Left ventricle myocardium inferior (tissue), 1 donor: ENCODE data around the gene SULT2B1. TPM values are rescaled to one million over a fixed set of nuclear protein-coding genes. Genes with fewer than 3 reads are reported as not detected.

ENCODE experiments used
- DNase-seq: peaks from one replicate; pipeline ENCODE4 v3.0.0-alpha.2; 2020
- H3K27ac ChIP-seq: fragments of 200-600 bp; replicated peaks from 2 replicates; pipeline ENCODE4 v1.8.0; 2021
- H3K27me3 ChIP-seq: fragments of 200-600 bp; 2 replicates; pipeline ENCODE4 v1.8.0; 2021; ENCODE audit warnings: low read depth
- H3K36me3 ChIP-seq: fragments of 200-600 bp; 2 replicates; pipeline ENCODE4 v1.8.0; 2021
- H3K4me1 ChIP-seq: fragments of 200-600 bp; 2 replicates; pipeline ENCODE4 v1.8.0; 2021
- H3K4me3 ChIP-seq: fragments of 200-600 bp; 2 replicates; pipeline ENCODE4 v1.8.0; 2021; ENCODE audit warnings: mild to moderate bottlenecking, moderate library complexity
- H3K9me3 ChIP-seq: fragments of 200-600 bp; replicated peaks from 2 replicates; pipeline ENCODE4 v1.8.0; 2021
- intact Hi-C: fragments of 100-400 bp; cut with micrococcal nuclease; formaldehyde crosslinking; loops from one replicate; pipeline ENCODE4 v1.11.0; 2022
- long read RNA-seq: library from polyadenylated mRNA; unstranded; transcript quantifications from one replicate; pipeline ENCODE4 v2.0.0, GENCODE V29; 2021
- total RNA-seq: library from RNA; stranded (reverse); fragmentation: NEBNext Ultra II Directional; extraction: Animal tissue kit (Norgen Biotek cat#: 25700); gene quantifications from one replicate; pipeline ENCODE4 v1.2.1, GENCODE V29; 2021
- TF ChIP-seq, protein P1 (sequence below): fragments of 200-600 bp; IDR thresholded peaks from 2 replicates; pipeline ENCODE4 v1.8.0; 2021; ENCODE audit warnings: antibody characterized with exemption, mild to moderate bottlenecking, borderline replicate concordance
- donor health status: DM: no; HTN: yes; CAD: no; lungs with severe emphysema.

The SULT2B1 gene
- total RNA-seq = 0.33 TPM
- long read RNA-seq = 0 reads

DNA sequence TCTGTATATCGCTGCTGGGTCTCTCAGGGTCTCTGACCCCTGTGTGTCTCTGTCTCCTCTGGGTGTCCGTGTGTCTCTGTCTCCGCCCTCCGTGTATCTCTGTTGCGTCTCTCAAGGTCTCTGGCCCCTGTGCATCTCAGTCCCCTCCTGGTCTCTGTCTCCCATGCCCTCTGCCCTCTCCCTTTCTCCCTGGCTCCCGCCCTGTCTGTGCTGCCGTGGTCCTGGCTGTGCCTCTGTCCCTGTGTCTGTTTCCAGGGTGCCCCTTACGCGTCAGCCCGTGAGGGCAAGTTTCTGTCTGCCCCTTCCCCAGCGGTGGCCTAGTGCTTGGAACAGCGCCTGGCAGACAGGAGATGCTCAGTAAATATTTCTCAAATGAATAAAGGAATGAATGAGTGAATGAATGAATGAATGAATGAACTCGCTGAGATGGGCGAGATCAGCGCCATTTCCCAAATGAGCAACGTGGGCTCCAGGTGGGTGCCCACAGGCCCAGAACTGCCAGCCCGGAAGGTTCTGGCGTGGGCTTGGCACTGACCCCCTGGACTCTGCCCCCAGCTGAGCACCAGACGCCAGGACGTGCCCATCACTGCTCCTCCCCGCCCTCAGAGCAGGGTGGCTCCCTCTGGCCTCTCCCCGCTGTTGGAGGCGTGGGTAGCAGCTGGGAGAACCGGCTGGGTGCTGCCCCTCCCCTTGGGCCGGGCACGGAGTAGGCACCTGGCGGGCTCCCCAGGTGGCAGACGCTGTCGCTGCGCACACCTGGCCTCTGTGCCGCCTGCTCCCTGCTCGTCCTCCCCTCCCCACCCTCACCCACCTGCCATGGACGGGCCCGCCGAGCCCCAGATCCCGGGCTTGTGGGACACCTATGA lies at the start of gene SULT2B1:
Gene SULT2B1 (plus strand): TSS at position 736 of the 866 bp plus-strand sequence. CDS start 81 bp downstream, at position 817.
- DNase-seq = no peak
- Histone ChIP-seq H3K4me1 (no peaks in the 10 kb centered on the region), H3K4me3 (no peak within 1 kb of the TSS), H3K36me3 (no peaks in the 10 kb centered on the region), H3K27ac (no peak within 1 kb of the TSS), H3K27me3 (peaks cover 74% of the 10 kb centered on the region), H3K9me3 (no peaks in the 10 kb centered on the region)
- TF ChIP-seq, protein P1, sequence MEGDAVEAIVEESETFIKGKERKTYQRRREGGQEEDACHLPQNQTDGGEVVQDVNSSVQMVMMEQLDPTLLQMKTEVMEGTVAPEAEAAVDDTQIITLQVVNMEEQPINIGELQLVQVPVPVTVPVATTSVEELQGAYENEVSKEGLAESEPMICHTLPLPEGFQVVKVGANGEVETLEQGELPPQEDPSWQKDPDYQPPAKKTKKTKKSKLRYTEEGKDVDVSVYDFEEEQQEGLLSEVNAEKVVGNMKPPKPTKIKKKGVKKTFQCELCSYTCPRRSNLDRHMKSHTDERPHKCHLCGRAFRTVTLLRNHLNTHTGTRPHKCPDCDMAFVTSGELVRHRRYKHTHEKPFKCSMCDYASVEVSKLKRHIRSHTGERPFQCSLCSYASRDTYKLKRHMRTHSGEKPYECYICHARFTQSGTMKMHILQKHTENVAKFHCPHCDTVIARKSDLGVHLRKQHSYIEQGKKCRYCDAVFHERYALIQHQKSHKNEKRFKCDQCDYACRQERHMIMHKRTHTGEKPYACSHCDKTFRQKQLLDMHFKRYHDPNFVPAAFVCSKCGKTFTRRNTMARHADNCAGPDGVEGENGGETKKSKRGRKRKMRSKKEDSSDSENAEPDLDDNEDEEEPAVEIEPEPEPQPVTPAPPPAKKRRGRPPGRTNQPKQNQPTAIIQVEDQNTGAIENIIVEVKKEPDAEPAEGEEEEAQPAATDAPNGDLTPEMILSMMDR = no peak
- intact Hi-C loops = no loop called here

DNA sequence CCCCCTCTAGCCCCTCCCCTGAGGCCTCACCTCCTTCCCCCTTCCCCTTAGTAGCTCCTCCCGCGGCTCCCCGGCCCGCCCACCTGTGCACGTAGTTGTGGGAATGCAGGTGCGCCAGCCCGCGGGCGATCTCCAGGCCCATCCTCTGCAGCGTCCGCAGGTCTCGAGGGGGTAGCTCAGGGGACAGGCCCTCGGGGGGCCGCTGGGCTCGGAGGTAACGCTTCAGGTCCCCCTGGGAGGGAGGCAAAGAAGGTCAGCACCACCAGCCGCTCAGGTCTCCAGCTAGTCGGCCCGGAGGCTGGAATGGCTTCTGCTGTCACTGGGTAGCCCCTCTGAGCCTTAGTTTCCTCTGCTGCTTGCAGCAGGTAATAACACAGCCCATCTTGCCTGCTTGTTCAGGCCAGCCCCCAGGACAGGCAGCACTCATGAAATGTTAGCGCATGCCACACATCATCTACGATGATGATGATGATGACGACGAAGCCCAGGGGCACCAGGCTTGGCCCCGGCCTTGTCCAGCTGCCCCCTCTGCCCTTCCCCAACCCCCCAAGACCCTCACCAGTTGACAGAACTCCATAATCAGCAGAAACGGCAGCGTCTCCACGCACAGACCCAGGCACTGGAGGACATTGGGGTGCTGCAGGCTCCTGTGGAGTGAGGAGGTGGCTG lies 49.5 kb upstream of the SULT2B1 start:
- intact Hi-C loops = no loop called here
- no peaks in the 10 kb centered on the region for H3K36me3 ChIP-seq
- no peak for DNase-seq
- H3K4me3 ChIP-seq = no peak overlapping the region
- peaks cover 15% of the 10 kb centered on the region for H3K4me1 ChIP-seq
- H3K27ac ChIP-seq = no peak overlapping the region
- H3K9me3 ChIP-seq = no peaks in the 10 kb centered on the region
- H3K27me3 ChIP-seq = peaks cover 62% of the 10 kb centered on the region
- TF ChIP-seq, protein P1 = no peak

DNA sequence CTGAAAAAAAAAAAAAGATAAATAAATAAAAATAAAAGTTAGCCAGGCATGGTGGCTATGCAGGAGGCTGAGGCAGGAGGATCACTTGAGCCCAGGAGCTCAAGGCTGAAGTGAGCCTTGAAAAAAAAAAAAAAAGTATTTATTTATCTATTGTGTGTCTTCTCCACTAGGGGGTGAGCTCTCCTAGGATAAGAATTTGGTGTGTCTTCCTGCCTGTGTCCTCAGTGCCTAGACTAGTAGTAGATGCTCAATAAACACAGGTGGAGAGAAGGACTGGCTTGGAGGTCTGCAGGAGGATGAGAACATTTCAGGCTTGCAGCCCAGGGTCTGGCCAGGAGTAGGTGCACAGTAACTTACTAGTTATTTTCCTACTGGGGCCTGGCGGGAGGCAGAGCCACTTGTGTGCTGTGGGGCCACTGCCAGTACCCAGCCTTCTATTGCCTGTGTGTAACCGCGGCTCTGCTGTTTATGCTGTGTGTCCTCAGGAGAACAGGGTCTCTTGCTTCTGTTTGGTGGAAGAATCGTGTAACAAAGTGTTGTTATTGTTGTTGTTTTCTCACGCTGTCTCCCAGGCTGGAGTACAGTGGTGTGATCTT lies 45.7 kb upstream of the SULT2B1 start:
- Histone ChIP-seq H3K36me3 (no peaks in the 10 kb centered on the region), H3K4me3 (no peak overlapping the region), H3K27me3 (peaks cover 41% of the 10 kb centered on the region), H3K9me3 (no peaks in the 10 kb centered on the region), H3K4me1 (peaks cover 7% of the 10 kb centered on the region), H3K27ac (no peak overlapping the region)
- intact Hi-C loops = no loop called here
- no peak for DNase-seq
- TF ChIP-seq, protein P1 = peak; percentile 44

DNA sequence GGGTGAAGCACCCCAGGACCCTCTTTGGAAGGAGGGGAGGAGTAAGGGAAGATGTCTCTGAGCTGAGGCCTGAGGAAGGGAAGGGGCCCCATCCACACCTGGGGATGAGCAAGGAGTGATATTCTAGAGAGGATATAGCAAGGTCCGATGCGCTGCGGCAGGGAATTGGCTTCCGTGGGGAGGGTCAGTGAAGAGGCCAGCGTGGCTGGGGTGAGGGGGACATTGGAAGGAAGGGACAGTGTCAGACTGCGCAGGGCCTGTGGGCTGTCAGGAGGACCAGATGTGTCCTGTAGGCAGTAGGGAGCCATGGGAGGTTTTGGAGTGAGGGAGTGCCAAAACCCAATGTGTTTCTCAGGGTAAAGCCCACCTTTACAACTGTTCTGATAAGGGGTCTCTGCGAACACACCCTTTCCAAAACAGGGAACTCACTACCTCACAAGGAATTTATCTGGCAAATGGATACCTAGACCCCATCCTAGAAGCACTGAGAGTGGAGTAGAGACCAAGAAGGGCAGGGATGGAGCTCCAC lies 44.0 kb upstream of the SULT2B1 start:
- TF ChIP-seq, protein P1 = no peak
- Histone ChIP-seq H3K4me3 (no peak overlapping the region), H3K27ac (no peak overlapping the region), H3K9me3 (no peaks in the 10 kb centered on the region), H3K4me1 (peaks cover 8% of the 10 kb centered on the region), H3K27me3 (peaks cover 41% of the 10 kb centered on the region), H3K36me3 (no peaks in the 10 kb centered on the region)
- intact Hi-C loops = no loop called here
- DNase-seq = no peak

DNA sequence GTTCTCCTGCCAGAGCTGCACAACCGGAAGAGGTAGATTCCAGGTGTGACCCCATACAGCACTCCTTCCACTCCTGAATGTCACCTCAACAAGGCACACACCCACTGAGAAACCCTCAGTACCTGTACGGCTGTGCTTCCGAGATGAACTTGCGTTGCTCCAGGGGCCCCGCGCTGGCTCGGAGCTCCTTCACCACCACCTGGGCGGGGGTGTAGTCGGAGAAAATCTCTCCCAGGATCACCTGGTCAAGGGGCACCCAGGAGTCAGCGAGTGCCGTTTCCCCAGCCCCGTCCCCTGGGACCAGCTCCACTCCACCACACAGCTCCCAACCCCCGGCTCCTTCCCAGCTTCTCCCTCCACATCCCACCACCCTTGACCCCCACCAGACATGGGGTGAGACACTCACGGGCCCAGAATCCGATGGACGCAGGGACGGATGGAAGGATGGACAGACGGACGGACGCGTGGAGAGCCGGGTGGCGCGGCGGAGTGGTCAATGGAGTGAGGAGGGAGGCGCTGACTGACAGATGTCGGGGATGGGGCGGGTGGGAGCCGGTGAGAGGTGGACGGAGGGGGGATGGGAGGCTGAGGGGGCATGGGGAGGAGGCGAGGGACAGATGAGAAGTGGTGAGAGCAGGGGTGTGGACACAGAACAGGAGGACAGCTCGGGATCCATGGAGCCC lies 43.1 kb upstream of the SULT2B1 start:
- intact Hi-C loops = no loop called here
- DNase-seq = no peak
- TF ChIP-seq, protein P1 = no peak
- H3K27ac ChIP-seq = no peak overlapping the region
- H3K9me3 ChIP-seq = no peaks in the 10 kb centered on the region
- H3K4me3 ChIP-seq = no peak overlapping the region
- H3K27me3 ChIP-seq = peaks cover 46% of the 10 kb centered on the region
- H3K4me1 ChIP-seq = peaks cover 16% of the 10 kb centered on the region
- no peaks in the 10 kb centered on the region for H3K36me3 ChIP-seq
